Activated CD4-positive, alpha-beta T cell treated with anti-CD3 and anti-CD28 coated beads, Interleukin-2, amount 50 U/mL, for 4 hours (primary cell): ENCODE data around the gene DNASE2B.
"Not testable (repeated sequence)": the region's sequence is repeated elsewhere in the genome, so short reads cannot be mapped to it uniquely, and the experiment has no call there.

Experiments
- DNase-seq, 2 experiments: peaks; one replicate each; pipeline ENCODE4 v3.0.0-alpha.2; 2020

DNASE2B gene

DNA sequence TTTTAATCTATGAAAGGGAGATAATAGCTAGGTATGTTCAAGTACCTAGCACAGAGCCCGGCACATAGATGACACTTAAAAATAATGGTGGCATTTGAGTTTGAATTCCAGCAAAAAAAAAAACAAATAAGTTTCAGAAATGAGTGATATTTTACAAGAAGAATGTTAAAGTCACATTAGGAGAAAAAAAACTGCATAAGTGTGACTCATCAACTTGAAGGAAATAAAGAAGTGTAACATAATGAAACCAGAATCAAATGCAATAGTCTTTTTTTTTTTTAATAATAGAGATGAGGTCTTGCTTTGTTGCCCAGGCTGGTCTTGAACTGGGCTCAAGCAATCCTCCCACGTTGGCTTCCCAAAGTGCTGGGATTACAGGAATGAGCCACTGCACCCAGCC, 17.1 kb downstream of the DNASE2B start:
- DNase-seq = no peak

DNA sequence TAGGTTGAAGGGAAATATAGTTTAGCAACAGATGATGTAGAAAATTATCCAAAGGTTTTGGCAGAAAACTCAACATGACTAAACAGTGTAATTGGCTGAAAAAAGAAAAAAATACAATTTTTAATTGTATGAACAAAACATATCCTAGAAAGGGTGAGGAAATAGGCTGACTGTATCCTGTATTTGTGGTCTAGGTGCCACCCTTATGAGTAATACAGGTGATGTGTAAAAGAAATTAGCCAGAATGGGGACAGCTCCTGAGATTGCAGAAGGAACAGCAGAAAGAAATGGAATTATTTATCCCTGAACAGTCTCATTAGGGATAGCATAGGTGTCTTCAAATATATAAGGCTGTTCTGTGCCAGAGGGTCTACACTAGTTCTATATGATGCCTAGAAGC, 24.6 kb downstream of the DNASE2B start:
- DNase-seq = no peak

DNA sequence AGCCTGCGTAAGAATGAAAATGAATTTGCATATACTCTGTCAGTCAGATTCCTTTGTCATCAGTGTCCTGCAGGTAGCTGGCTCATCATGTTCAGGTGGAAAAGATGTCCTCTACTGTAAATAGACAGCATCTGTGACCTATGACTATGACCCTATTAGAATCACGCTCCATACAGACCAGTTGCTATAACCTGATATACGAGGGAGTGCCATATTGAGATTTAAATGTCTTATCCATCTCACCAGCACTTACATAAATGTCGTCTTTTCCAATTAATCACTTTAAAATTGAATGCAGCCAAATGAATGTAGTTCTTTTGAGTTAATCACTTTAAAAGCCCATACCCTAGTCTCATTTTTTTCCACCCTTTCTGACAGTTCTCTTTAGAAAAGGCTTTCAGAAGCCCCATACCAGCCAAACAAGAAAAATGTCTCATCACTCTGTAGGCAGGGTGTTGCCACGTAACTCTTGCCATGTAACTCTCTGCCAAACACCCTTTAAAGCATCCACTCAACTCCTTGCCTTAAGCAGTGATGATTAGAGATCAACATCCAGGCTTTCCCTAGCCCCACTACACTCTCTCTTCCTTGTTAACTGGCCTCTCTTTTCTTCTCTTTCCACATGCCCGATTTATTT, 26.3 kb downstream of the DNASE2B start:
- DNase-seq = no peak

DNA sequence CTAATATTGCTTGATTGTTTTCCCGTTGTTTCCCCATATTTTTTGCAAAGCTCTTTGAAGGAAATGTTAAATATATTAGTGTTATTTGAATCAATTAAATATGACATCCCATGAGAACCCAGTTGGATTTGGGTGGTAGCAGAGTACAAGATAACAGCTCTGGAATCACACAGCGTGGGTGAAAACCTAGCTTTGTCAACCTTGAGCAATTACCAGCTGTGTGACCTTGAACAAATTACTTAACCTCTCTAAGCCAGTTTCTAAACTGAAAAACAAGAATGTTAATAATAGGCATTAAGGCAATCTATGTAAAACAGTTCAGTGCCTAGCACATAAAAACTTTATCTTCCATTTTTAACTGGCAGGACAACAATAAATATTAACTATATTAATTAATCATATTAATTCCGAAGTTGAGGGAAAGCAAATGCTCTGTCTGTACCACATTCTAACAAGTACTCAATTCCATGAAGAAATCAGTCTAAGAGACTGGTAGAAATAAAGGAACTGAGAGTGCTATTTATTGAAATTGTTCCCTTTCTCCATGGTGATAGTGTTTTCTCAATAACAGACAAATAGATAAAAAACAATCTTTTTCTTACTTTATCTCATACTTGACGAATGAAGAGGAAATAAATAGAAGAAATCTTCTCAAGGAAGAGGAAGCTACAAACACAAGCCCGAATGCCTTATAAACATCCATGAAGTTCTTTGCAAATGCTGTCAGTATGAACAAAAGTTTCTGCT, 27.0 kb downstream of the DNASE2B start:
- no peak for DNase-seq

DNA sequence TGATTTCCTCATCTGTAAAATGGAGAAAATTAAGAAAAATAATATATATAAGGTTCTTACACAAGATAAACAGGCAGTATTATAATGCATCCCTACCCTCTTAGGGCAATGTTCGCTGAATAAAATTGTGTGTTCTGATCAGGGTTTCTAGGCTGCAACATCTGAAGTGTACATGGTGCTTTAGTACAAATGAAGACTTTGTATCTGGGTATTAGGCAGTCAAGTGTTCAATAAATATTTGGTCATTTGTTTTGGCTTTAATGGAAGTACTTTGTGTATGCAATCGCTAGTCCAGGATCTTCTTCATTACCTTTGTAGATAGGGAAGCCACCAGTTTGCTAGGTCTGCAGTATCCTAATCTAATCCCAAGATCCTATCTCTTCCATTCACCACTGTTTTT, 28.1 kb downstream of the DNASE2B start:
- DNase-seq = no peak

DNA sequence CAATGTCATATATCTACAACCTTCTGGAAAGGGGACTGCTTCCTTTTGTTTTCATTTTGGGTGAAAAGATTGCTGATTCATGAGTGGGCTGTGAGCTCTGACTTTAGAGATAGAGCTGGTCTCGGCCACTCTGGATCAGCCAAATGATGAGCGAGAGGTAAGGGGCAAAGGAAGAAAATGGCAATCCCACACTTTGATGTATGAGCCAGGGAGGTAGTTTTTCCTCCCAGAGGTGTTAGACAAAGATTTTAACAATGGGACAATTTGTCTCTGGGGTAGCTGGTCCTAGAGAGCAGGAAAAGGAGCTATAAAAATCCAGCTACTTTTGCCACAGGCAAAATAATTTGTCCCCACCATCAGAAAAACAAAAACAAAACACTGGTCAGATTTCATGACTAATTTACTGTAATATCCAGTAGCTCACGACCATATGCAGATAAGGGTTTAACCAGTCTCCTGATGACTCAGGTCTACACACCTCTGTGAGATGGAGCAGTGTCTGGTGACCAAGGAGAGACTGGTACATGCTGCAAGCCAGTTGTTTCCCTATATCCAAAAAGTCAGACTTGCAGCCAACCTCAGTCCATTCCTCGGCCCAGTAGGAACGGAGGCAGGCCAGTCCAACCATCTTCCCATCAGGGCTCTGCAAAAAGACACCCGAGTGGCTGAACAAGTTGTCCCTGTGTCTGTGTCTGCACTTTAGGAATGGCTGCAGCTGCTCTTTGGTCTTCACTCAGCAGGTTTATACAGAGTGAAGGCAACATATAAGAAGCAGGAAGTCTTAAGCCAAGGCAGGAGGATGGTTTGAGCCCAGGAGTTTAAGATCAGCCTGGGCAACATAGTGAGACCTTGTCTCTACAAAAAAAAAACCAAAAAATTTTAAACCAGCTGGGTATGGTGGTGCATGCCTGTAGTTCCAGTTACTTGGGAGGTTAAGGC, 29.2 kb downstream of the DNASE2B start:
- no peak for DNase-seq

DNA sequence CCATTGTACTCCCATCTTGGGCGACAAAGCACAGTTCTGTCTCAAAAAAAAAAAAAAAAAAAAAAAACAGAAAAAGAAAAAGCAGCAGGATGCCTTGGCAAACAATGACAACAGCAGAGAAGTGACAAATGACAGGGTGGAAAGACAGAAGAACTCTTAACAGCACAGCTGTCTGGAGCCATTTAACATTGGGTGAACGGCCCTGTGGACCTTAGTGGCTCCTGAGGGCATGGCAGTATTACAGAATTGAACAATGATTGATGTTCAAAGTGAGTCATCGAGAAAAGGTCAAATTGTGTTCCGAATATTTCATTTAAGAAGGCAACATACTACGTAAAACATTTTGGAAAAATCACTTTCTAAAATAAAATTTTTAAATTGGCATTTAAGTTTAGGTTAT, 30.0 kb downstream of the DNASE2B start:
- no peak for DNase-seq

DNA sequence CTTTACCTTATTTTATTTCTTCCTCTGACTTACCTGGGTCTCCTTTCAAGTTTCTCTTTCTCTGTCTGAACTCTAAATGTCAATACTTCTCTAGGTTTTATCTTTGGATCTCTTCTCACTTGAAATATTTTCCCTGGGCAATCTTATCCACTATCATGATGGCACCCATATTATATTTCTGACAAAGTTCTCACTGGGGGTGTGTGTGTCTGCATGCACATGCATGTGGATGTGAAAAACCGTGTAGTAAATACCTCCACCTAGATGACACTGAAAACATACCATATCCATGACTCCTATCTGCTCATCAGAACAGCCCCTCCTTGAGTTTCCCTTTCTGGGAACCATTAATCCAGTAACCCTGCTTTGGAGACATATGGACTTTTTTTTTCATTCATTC, 30.9 kb downstream of the DNASE2B start:
- no peak for DNase-seq

DNA sequence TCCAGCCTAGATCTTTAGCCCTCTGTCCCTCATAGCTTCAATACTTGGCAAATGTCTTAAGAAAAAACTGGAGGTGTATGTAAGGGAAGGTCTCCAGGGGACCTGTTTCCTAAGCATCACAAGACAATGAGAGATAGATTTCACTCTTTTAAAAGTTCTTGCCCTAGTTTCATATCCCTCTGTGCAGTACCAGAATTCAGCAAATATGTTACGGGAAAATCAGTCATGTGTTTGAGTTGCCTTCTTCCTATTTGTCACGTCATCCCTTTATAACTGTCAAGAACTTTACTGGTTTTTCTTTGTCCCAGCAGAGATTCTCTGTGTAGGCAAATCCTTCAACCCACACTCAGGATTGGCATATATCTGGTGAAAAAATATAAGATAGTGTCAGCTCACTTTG, 32.3 kb downstream of the DNASE2B start:
- DNase-seq = no peak

DNA sequence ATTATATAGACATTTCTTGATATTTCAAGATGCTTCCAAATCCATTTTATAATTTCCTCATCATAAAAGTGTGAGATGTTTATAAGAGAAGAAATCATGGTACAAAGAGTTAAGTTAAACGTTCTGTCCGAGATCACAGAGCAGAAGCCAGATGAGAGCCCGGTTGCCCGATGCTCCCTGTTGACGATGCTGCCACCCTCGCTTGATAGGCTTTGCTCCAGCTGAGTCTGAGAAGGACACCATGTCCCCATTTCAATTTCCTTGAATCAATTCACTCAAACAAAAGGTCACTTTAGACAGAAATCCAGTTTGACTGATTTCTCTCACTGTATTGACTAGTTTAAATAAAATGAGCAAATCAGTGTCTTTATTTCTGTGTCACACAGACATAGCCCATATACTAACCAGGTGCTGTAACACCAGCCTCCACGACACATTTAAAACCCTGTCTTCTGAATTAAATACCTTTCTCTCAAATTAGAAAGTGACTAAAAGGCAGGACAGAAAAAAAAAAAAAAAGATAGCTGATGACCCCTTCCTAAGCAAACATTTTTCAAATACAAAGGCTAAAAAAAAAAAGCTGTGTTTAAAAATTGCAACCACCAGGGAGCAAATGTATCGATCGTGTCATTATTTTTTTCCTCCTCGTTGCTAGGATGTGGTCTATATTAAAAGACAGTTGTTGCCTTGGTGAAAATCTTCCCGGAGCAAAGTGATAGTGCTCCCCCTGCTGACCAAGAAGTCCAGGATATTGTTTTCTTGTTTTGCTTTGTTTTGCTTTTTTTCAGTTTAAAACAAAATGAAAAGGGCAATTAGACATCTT, 35.2 kb downstream of the DNASE2B start:
- peak; percentile 29 to 35 for DNase-seq

DNA sequence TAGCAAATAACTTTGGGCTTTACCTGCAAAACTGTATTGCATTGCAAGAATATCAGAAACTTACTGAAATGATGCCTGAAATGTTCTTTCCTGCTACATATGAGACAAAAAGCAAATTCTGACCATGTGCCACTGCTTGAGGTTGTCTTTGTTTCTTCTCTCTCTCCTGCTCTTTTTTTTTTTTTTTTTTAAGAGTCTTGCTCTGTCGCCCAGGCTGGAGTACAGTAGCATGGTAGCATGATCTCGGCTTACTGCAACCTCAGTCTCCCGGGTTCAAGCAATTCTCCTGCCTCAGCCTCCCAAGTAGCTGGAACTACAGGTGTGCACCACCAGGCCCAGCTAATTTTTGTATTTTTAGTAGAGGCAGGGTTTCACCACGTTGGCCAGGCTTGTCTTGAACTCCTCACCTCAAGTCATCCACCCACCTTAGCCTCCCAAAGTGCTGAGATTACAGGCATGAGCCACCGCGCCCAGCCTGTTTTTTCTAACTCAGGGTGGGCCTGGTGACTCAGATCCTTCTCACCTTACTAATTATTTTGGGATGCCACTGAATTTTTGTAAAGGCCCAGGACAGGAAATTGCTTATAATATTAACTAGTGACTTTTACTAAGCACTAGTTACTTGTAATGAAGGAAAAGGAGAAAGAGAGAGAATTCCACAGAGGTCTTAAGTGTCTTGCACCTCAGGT, 35.9 kb downstream of the DNASE2B start:
- DNase-seq = no peak

DNA sequence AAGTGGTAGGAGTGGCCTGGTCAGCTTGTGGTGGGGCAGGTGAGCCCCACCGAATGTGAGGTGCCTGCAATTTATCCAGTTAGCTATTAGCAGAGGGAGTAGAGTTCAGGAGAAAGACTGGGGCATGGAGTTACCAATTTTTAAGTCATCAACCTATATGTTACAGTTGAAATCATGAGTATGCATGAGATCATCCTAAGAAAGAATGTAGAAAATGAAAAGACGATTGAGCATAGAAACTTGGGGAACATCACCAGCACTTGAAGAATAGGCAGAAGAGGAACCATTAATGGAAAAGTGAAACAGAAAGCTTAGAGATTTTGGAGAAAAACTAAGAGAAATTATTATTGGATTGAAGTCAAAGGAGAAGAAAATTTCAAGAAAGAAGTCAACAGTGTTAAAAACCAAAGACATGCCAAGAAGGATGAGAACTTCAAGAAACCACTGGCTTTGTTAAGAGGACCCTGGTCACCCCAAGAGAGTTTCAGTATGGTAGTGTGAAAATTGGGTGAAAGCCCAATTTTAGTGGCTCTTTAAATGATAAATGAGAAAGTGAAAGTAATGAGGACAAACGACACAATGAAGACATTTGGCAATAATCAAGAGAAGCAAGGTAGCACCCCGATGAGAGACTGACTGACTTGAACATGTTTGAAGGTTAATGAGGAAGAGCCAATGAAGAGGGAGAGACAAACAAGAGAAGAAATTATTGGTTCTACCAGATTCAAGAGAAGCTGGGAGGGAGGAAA, 36.7 kb downstream of the DNASE2B start:
- no peak for DNase-seq

DNA sequence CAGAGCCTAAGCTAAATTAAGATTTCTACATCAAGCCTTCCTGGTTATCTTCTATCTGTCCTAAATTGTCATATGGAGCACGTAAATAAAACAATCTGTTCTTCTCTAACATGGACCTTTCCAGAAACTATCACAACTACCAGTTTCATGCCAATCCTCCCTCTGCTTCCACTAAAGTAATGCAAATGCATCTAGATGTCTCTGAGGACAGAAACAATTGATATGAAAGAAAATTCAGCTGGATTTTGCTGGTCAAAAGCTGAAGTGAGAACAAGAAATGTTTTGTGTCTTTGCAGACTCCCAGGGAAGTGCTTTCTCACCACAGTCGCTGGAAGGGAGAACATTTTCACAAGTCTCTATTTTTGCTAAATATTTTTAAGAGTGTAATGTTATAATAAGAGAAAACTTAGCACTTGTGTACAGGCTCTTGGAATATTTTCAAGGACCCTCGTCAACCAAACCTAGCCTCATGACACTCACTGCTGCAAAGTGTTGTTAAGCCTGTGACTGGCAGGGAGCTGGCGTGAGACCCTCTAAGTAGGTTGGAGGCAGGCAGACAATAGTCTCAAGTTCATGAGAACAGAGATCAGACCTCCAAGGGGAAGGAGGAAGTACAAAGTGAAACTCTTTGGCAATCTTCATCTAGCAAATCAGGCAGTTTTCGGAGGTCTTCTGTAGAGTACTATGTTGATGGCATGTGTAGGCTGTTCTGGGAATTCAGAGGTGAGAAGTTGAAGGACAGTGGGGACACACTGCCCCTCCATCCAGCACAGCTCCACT, 38.8 kb downstream of the DNASE2B start:
- no peak for DNase-seq

DNA sequence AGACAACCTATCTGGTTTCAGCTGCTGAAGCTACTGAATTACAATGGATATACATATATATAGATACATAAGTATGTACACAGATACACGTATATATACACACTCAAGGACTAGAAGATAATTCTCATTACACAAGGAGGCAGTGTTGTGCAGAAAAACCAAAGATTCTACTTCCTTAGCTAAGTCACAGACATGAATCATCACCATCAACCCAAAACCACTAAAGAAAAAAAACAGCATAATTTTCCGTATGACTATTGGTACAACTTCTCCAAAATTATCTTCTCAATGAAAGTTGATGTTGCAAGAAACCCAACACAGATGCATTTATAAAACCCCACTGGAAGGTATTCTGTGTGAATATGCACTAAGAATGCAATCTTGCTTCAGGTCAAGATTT, 44.0 kb downstream of the DNASE2B start:
- DNase-seq = no peak

DNA sequence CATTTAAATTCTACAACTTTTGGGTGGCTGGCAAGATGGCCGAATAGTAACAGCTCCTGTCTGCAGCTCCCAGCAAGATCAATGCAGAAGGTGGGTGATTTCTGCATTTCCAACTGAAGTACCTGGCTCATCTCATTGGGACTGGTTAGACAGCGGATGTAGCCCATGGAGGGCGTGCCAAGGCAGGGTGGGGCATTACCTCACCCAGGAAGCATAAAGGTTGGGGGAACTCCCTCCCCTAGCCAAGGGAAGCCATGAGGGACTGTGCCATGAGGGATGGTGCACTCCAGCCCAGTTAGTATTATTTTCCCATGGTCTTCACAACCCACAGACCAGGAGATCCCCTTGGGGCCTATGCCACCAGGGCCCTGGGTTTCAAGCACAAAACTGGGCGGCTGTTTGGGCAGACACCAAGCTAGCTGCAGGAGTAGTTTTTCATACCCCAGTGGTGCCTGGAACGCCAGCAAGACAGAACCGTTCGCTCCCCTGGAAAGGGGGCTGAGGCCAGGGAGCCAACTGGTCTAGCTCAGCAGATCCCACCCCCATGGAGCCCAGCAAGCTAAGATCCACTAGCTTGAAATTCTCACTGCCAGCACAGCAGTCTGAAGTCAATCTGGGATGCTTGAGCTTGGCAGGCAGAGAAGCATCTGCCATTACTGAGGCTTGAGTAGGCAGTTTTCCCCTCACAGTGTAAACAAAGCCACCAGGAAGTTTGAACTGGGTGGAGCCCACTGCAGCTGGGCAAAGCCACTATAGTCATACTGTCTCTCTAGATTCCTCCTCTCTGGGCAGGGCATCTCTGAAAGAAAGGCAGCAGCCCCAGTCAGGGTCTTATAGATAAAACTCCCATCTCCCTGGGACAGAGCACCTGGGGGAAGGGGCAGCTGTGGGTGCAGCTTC, 44.7 kb downstream of the DNASE2B start:
- DNase-seq = peak; percentile 3 to 9

DNA sequence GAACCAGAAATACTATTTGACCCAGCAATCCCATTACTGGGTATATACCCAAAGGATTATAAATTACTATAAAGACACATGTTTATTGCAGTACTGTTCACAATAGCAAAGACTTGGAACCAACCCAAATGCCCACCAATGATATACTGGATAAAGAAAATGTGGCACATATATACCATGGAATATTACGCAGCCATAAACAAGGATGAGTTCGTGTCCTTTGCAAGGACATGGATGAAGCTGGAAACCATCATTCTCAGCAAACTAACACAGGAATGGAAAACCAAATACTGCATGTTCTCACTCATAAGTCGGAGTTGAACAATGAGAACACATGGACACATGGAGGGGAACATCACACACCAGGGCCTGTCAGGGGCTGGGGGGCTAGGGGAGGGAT, 50.4 kb downstream of the DNASE2B start:
- DNase-seq = not testable (repeated sequence)

DNA sequence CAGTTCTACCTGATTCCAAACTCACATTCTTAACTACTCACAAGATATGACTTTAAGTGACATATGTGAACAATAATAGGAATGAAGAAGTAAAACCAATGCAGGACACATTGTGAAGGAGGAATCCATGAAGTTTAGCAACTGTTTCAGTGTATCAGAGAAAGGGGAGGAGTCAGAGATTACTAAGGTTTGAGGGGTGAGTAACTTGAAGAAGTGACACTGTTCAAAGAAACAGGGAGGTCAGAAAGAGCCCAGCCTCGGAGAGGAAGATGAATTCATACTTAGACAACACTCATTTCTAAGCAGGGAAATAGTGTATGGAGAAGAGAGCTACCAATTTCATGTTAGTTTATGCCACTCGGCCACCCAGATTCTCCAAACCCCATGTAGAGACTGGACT, 52.6 kb downstream of the DNASE2B start:
- DNase-seq = no peak

DNA sequence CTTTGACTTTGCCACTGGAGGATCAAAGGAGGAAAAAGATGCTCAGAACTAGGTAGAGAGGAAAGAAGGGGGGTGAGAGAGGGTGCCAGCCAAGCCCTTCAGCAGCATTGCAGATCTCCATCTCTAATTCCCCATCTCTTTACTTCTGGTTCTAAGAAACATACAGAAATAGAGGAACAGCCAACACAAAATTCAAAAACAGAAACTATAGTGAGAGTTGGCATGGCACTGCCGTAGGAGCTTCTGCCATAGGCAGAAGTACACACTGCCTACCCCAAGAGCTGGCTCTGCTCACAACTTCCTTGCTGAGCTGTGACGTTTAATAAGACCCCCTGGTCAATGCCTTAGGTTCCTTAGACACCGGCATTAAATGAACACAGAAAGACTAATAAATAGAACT, 54.2 kb downstream of the DNASE2B start:
- DNase-seq = no peak

DNA sequence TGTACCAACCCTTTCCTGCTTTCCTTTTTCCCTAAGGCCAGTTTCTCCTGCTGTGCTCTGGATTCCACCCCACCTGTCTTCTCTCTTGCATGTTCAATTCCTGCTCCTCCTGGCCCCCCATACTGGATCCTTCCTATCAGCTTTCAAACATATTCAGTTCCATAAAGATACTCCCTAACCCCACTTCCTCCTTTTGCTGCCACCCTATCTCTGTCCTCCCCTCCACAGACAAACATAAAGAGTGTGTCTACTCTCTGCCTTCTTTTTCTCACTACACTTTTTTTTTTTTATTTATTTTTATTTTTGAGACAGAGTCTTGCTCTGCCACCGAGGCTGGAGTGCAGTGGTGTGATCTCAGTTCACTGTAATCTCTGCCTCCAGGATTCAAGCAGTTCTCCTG, 63.8 kb downstream of the DNASE2B start:
- no peak for DNase-seq
